Measurements from ENCODE around the gene RPTOR.

The RPTOR gene

DNA sequence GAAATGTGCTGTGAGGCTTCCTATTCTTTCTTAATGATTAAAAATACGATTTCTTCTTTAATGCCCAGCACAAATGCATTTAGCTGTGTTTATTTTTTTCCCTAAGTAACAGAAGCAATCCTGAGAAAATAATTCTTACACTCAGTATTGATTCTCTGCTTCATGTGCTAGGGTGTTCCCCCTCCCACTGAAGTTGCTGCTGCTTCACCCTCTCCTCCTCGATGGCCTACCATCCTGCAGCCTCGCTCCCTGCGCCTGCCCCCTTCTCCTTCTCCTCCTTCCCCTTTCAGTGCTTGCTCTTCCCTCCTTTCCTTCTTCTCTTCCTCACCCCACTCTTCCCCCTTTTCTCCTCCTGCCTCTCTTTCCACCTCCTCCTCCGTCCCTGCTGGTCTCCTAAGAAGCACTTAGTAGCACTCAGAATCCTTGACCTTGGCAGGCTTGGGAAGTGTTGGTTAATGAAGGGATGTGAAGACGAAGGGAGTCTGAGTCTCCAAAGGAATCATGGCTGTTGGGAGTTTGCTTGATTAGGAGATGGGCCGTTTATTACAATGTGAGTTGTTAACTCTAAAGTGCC lies 119.7 kb downstream of the RPTOR start:
- no peak for DNase-seq (ENCODE audit: low read depth, low spot score)

DNA sequence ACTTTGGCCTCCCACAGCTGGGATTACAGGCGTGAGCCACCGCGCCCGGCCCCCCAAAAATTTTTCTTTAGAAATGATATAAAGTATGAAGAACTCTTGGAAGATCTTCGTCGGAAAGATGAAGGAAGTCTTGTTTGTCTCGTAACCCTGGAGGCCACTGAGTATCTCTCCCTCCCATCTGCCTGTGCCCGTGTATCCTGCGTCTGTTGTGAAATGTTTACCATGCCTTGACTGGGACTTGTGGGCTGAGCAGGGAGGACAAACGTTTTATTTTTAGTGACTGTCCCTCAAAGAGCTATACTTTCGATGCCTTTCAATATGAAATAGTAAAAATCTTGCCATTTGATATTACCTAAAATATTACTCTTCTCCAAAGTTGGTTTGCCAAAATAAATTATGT lies 121.2 kb downstream of the RPTOR start:
- no peak for DNase-seq (ENCODE audit: low read depth, low spot score)

DNA sequence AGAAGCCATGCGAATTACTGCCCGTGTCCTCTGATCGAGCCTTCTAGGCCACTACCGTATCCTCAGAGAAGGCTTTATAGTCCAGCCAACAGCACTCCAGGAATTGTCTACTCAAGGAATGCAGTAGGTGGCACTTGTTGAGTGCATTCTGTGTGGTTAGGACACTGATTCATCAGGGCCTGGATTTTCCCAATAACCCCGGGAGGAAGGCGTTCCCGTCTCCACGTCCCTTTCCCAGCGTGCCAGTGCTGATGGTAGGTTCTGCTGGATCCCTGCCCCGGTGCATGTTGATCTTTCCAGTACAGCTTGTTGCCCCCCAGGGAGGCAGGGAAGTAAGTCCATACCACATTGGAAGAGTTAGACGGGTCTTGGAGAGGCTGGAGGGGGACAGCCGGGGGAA lies 122.2 kb downstream of the RPTOR start:
- DNase-seq (ENCODE audit: low read depth, low spot score): no peak

DNA sequence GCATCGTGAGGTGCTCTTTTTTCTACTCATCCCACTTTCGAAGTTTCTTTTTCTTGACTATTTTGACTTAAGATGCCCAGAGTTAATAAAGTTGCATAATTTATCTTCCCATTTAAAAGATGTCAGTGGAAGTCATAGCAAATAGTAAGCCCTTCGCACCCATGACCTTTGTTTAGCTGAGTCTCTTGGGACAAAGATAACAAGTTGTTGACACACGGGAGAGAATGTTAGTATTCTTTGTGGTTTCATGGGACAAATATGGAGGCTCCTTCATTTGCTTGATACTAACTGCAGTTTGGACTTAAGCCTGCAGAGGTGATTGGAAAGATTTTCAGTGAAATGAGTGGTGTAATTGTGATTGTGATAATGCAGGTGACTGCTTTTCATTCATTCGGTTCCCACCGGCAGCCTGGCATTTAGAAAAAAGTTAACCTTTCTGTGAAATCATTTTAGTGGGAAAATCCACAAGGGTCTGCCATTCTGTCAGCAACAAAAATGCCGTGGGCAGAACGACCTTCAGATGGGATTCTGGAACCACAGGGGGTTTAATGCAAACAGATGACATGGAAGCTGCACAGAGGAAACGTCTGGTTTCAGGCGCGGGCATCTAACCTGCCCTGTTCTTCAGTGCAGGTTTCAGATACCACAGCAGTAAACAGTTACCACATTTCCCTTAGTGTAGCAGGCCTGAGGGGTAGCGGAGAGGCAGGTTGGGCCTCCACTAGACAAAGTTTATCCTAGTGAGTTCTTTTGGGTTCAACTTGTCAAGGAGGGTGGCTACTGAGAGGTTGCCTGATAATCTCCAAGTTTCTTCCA lies 123.0 kb downstream of the RPTOR start:
- DNase-seq (ENCODE audit: low read depth, low spot score): no peak

DNA sequence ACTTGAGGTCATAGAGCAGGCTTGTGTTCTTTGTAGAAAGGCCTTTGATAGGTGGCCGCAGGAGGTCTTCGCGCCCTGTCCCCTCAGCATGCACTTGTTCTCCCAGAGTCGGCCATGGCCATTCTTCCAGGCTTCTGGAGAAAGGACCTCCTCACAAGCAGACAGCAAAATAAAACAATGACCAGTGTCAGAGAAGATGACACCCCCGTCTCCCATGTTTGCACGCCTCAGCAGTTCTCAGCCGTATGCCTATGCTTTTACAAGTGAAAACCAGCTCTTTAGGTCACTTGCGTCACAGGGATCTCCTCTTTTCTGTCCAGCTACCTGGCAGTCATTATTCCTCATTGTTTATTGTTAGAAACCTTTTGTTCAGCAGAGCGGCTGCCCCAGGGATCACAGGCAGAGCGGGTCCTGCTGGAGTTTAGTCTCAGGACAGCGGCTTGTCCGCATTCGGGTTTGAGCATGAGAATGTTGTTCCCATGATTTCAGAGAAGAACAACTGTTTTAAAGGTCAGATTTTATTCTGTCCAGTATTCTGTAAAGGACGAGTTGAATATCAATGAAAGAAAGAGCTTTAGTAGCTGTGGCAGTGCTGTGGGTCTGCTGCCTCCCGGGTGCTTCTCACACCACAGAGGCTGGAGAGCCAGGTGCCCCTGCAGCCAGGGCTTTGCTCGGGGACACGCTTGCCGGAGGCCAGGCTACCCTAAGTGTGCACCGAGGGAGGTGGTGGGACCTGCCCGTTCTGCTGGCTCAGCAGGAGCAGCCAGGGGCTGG lies 123.9 kb downstream of the RPTOR start:
- DNase-seq (ENCODE audit: low read depth, low spot score): no peak

DNA sequence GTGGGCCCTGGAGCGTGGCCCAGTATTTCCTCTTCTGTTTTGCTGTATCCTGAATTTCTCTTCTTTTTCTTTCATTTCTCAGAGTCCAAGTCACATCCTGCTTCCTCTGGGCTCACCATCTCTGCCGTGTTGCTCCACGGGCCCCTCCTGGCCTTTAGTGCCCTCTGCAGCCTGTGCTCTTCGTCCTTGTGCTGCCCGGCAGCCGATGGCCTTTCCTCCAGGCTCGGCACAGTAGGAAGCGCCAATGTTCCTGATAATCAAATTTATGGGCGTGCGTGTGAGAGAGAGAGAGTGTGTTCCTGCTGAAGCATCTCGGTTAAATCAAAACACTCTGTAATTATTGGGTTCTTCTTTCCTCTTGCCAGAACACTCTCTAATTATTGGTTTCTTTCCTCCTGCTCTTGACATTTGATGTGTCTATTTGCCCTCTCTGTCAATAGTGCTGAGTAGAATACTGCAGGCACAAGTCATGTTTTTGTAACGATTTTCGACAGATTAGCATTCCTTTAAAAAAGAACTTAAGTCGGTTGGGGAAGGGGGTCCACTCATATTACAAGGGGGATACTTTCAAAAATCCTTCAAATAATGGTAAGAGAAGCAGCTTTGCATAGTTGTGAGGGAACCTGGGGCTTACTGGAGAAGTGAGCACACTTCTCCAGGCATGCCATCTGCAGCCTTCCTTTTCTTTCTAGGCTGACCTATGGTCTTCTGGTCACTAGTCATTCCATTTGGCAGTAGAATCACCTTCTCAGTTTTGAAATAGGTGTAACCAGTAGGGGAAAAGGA lies 126.6 kb downstream of the RPTOR start:
- DNase-seq (ENCODE audit: low read depth, low spot score): no peak

DNA sequence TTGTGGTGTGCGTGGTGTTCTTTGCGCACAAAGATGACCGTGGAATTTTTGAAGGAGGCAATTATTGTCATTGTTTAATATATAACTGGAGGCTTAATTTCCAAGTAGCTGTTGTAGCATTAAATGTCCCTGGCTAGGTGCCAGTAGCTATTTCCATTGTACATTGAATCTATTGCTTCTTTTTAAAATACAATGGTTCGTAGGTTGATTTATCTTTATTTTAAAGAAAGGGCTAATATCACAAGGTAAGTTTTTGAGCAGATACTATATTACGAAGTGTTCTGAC lies 127.1 kb downstream of the RPTOR start:
- no peak for DNase-seq (ENCODE audit: low read depth, low spot score)

DNA sequence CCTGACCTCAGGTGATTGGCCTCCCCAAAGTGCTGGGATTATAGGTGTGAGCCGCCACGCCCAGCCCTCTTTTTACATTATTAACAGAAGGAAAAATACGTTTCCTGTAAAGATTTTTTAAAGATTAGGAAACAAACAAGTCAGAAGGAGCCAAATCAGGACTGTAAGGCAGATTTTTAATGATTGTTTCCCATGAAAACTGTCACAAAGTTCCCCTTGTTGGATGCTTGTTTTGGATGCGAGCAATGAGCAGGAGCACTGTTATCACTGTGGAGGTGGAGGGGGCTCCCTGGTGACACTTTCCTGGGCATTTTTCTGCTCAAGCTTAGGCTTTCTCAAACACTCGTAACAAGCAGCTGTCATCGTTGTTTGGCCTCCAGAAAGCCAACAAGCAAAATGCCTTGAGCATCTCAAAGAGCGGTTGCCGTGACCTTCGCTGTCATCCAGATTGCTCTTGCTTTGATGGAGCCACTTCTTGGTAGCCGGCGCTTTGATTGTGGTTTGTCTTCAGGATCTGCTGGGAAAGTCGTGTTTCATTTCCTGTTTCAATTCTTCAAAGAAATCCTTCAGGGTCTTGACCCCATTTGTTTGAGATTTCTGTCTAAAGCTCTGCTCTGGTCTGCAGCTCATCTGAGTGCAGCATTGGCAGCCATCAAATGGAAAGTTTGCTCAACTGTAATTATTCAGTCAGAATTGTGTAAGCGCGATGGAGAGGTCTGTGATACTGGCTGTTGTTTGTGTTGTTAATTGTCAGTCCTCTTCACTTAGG lies 128.7 kb downstream of the RPTOR start:
- DNase-seq (ENCODE audit: low read depth, low spot score): no peak

DNA sequence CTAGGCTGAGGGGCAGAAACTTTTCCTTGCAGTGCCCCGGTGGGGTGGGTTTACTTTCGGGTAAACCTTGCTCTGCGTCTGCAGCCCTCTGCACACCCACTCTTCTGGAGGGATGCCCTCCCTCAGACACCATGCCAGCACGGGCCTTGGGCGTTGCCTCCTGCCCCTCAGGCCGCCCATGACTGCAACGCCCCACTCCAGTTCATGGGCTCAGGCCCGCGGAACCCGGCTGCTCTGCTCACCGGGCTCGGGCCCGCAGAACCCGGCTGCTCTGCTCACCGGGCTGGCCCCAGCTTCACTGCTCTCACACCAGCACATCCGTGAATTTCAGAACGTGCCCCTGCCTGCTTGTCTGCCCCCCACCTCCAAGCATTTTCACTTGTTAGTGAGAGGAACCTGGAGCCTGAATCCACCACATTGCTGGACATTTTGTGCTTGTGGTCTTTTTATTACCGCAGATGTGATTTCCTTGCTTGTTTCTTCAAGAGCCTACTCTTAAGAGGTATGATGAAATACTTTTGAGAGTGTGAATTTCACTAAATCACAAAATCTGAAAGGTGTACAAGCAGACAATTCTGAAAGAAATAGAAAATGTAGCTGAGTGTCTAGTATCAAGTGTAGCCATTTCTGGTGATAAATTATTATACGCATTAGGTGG lies 130.9 kb downstream of the RPTOR start:
- DNase-seq (ENCODE audit: low read depth, low spot score): no peak

DNA sequence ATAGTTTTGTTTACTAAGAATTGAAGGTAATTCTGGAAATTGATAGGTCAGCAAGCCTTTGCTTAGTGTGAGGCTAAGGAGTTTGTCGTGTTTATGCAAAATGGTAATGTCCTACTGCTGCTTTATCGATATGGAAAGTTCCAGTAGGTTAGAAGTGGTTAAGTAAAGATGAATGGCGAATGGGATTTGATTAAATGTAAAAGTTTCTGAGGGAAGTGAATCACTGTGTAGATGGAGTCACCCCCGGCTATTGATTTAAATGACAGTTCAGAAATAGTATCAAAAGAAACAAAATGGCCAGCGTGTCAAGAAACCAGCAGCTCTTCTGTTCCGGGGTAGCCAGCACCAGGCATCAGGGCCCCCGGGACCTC lies 131.4 kb downstream of the RPTOR start:
- DNase-seq (ENCODE audit: low read depth, low spot score): no peak

DNA sequence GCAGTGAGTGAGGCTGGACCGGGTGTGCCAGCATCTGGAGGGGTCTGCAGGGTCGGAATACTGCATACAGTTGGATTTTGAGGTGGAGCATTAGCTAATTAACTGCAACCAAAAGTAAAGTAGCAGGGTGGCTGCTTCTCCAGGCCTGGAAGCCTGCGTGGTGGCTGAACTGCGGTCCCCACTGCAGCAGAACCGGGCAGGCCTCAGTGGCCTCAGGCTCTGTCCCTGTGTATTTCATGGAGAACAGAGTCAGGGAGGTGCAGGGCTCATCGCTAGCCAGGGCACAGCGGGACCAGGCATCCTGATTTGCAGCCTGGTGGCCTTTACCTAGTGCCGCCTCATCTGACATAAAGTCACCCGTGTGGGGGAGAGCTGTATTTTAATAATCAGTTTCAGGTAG lies 131.9 kb downstream of the RPTOR start:
- DNase-seq (ENCODE audit: low read depth, low spot score): no peak

DNA sequence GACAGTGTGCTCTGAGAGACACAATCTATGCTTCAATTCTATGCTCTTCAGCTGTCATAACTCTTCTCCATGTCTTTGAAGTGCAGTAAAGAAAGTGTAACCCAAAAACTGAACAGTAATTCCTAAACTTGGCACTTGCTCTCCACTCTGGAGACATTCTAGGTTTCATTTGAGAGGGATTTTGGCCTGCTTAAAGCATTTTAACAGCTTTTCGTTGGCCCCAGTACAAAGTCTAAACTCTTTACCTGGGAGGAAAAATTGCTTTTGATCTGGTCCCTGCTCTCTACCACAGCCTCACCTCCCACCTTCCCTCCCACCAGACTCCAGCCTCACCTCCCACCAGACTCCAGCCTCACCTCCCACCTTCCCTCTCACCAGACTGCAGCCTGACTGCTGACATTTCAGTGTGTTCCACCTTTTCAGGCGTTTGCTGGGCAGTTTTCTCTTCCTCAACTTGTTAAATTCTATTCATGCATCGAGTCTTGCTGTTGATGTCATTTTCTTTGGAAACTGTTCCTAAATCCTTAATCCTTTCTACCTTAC lies 132.6 kb downstream of the RPTOR start:
- no peak for DNase-seq (ENCODE audit: low read depth, low spot score)

DNA sequence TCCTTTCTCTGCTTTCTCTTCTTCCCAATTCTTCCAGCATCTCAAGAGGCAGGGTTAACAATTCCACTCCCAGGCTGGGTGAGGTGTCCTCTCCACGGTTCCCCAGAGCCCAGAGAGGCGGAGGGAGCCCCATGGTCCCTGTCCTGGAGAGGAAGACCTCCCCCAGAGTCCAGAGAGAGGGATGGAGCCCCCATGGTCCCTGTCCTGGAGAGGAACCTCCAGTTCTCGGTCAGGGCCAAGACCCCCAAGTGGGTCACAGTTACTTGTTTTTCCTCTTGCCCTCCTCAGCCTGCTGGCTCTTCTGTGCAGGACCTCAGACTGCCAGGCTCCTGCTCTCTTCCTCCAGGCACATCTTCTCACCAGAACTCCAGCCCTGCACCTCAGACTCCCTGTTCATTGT lies 135.2 kb downstream of the RPTOR start:
- no peak for DNase-seq (ENCODE audit: low read depth, low spot score)

DNA sequence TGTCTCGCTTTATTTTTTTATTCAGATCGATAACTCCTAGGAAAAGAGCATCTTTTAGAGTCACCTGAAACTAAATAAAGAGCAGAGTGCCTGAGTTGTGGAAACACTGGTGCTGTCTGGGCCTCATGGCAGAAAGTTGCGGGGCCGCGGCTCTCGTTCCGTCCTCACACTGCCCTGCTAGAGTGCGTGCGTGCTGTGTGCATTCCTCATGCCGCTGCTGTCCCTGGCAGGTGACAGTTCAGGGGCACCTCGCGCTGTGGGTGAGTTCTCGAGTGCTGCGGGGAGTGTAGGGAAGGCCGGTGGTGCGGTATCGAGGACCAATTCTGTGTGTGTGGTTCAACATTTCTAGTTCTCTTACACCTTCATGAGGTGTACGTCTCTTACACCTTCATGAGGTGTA lies 136.6 kb downstream of the RPTOR start:
- DNase-seq (ENCODE audit: low read depth, low spot score): no peak

DNA sequence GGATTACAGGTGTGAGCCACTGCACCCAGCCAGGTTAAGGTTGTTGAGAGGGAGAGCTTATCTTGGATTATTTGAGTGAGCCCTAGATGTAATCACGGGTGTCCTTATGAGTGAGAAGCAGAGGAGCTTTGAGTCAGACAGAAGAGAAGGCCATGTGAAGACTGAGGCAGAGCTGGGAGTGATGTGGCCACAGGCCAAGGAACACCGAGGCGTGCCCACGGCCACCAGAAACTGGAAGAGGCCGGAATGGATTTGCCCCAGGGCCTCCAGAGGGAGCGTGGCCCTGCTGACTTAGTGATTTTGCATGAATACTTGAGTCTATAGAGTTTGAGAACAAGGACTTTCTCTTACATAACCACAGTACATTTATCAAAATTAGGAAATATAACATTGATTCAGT lies 137.7 kb downstream of the RPTOR start:
- no peak for DNase-seq (ENCODE audit: low read depth, low spot score)

DNA sequence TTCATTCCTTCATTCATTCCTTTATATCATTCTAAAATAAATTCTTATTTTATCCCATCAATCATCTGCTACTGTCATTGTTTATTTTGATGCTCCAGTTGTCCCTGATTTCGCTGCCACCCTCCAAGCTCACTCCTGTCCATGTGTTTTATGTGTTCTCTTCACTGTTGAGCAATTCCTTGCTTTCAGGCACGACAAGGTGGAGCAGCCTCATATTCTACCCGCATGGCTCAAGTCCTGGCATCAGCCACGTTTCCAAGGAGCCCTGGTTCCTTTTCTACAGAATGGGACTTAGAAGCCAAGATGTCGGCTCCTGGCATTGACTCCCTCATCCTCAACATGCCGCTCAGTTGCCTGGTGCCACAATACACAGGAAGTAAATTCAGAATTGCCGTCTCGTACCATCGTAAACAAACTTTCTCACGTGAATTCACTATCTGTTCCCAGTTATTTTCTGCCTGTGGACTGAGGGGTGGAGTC lies 139.0 kb downstream of the RPTOR start:
- no peak for DNase-seq (ENCODE audit: low read depth, low spot score)

DNA sequence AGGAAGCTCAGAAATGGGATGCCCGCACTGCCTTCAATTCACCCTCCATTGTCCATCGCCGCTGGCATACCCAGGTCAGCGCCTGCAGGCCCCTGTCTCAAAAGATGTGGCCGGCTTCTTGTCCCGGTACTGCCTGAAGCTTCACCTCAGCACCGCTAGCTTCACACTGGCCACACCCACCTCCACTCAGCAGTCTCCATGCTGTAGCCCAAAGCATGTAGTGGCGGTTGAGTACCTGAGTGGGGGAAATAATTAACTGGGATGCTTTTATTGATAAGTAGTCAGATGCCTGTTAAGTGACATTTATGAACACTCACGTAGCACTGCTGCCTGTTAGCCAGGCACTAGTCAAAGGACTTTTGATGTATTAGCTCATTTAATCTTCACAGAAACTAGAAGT lies 143.2 kb downstream of the RPTOR start:
- DNase-seq (ENCODE audit: low read depth, low spot score): no peak

DNA sequence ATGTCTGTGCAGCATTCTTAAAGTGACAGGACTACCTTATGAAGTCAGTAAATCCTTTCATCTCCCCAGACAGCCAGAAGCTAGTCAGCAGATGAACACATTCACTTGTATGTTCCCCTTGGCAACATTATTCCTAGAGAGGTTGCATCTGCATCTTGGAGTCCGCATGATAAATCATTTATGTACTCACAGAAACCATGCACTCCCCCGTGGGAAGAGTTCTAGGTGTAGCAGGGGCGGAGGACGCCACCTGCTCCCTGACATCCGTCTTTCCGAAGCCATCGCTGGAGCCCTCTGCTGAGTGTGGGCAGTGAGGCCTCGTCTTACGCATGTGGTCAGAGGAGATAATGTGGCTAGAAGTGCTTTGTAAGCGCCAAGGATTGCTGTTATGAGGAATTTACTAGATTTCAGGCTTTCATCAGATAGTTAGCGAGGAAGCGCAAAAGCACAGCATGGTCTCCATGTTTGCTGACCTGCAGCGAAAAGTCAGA lies 144.5 kb downstream of the RPTOR start:
- DNase-seq (ENCODE audit: low read depth, low spot score): no peak

DNA sequence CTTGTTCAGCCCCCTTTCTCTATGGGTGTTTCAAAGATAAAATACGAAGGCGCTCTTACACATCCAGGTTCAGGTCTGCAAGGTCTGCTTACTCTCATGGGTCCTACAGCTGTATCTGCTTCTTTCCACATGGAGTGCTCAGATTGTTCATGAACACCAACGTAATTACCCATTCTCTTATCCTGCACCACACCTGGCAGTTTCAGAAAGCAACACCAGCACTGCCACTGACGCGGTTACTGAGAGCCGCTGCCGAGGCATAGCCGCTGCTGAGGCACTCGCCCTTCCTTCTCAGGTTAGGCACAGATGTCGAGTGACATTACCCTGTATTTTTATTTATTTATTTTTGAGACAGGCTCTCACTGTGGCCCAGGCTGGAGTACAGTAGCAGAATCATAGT lies 147.1 kb downstream of the RPTOR start:
- no peak for DNase-seq (ENCODE audit: low read depth, low spot score)

DNA sequence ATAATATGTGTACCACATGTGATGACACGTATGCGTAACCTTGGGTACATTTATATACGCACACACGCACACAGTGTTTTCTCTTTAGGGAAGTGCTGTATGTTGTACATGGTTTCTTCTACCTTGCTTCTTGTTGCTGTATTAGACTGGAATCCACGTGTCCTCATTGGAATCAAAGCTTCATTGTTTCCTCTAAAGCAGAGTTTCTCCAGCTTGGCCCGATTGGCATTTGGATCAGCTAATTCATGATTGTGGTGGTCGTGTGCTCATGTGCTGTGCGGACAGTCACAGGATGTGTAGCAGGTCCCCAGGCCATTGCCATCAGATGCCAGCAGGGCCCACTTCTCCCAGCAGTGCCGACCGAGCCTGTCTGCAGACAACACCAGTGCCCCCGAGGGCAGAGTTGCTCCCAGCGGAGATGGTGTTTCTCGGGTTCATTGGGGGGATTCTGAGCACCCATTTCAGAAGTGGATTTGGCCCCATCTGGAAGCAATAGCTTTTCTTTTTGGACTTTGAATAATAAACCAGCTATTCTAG lies 148.4 kb downstream of the RPTOR start:
- no peak for DNase-seq (ENCODE audit: low read depth, low spot score)
